Dendritic cell treated with granulocyte-macrophage colony-stimulating factor and Interleukin-4, amounts not matched to agents 40 ng/mL and 50 ng/mL, for 4 days (primary cell): Measurements from ENCODE around the gene LRP1.
"Not testable (repeated sequence)": the region's sequence is repeated elsewhere in the genome, so short reads cannot be mapped to it uniquely, and the experiment has no call there.

Source experiments
- H3K27ac Mint-ChIP-seq: one replicate; pipeline ENCODE4 v1.8.0; 2022; ENCODE audit warnings: mild to moderate bottlenecking, mixed read lengths
- H3K27me3 Mint-ChIP-seq: one replicate; pipeline ENCODE4 v1.8.0; 2022; ENCODE audit warnings: mild to moderate bottlenecking, mixed read lengths
- H3K36me3 Mint-ChIP-seq: one replicate; pipeline ENCODE4 v1.8.0; 2022; ENCODE audit warnings: low read depth, mixed read lengths
- H3K4me1 Mint-ChIP-seq: one replicate; pipeline ENCODE4 v1.8.0; 2022; ENCODE audit warnings: low read depth, mixed read lengths
- H3K4me3 Mint-ChIP-seq: one replicate; pipeline ENCODE4 v1.8.0; 2022; ENCODE audit warnings: mild to moderate bottlenecking, moderate library complexity, mixed read lengths
- H3K9me3 Mint-ChIP-seq: one replicate; pipeline ENCODE4 v1.8.0; 2022; ENCODE audit warnings: mixed read lengths
- intact Hi-C: fragments of 100-400 bp; cut with micrococcal nuclease; formaldehyde crosslinking; loops from one replicate; pipeline ENCODE4 v1.15.0; 2022

Gene LRP1

DNA sequence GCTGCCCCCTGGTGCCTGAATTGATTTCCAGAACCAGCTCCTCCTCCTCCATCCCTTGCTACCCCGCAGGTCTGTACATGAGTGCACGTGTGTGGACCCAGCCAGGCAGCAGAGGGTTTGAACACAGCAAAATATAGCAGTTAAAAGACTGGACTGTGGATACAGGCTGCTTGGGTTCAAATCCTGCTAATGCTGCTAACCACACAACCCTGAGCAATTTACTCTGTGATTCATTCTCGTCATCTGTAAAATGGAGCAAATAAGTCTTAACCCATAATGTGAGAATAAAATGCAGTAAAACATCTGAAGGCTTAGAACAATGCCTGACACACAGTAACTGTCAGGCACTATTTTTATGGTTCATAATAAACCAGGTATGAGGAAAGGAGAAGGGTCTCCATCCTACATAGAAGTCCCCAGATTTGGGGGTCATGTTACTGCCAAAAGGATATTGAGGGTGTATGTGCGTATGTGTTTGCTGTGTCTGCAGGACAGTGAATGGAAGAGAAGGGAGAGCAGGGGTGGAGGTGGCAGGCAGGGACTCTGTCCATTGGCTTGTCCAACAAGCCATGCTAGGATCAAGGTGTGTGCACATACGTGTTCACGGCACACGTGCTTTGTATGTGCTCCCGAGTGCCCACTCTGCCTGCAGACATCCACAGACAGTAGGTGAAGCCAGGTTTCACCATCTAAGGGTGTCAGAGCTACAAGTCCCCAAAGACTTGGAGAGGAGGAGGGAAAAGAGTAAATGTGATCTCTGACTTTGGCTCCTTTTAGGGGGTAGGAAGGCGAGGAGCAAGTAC, 15.6 kb upstream of the LRP1 start:
- H3K27ac Mint-ChIP-seq, result peak overlapping the region; percentile 95
- H3K27me3 Mint-ChIP-seq, result peaks cover 5% of the 10 kb centered on the region
- no peaks in the 10 kb centered on the region for H3K9me3 Mint-ChIP-seq
- H3K36me3 Mint-ChIP-seq, result peaks cover 38% of the 10 kb centered on the region
- intact Hi-C loops, result loop anchor here (1.0 to 5.0 kb wide), 3 partner anchors 19 to 105 kb away; partner anchors contain the start of gene ZBTB39
- peak overlapping the region; percentile 98 for H3K4me3 Mint-ChIP-seq
- peaks cover 61% of the 10 kb centered on the region for H3K4me1 Mint-ChIP-seq

GRCh38 chr12:57116580-57117281, 11.6 kb upstream of the LRP1 start:
- peaks cover 5% of the 10 kb centered on the region for H3K27me3 Mint-ChIP-seq
- intact Hi-C loops, result no loop called here
- no peaks in the 10 kb centered on the region for H3K9me3 Mint-ChIP-seq
- peak overlapping the region; percentile 33 for H3K27ac Mint-ChIP-seq
- H3K4me3 Mint-ChIP-seq, result no peak overlapping the region
- H3K4me1 Mint-ChIP-seq, result peaks cover 51% of the 10 kb centered on the region
- H3K36me3 Mint-ChIP-seq, result no peaks in the 10 kb centered on the region

GRCh38 chr12:57118711-57119271, 9.5 kb upstream of the LRP1 start:
- peak overlapping the region; percentile 91 for H3K27ac Mint-ChIP-seq
- H3K27me3 Mint-ChIP-seq, result peaks cover 5% of the 10 kb centered on the region
- H3K9me3 Mint-ChIP-seq, result peaks cover 4% of the 10 kb centered on the region
- H3K4me1 Mint-ChIP-seq, result peaks cover 33% of the 10 kb centered on the region
- H3K4me3 Mint-ChIP-seq, result no peak overlapping the region
- intact Hi-C loops, result loop anchor here (1.0 kb wide), 1 partner anchor 9 kb away; no protein-coding TSS in a partner anchor
- H3K36me3 Mint-ChIP-seq, result no peaks in the 10 kb centered on the region

DNA sequence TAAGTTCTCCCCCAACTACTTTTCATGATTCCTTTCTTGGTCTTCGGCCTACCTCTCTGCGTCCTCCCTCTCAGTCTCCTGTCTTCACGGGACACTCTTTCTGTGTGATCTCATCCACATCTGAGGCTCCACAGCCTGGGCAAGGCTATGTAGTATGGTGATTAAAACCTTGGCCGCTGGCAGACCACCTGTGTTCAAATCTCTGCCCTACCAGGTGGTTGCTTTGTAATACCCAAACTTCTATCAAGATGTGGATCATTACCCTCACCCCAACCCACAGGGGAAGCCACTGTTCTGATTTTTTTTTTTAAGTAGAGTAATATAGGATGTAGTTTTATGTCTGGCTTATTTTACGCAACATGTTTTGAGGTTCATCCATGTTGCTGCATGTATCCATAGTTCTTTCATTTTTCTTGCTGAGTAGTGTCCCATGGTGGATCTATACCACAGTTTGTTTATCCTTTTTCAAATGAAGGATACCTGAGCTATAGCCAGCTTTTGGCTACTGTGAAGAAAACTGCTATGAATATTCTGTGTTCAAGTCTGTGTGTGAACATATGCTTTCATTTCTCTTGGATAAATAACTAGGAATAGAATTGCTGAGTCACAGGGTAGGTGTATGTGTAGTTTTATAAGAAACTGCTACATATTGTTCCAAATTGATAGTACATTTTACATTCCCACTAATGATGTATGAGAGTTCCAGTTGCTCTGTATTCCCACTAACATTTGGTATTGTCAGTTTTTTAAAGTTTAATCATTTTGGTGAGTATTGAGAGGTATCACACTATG, 8.8 kb upstream of the LRP1 start:
- Mint-ChIP-seq H3K27ac (peak overlapping the region; percentile 91), H3K36me3 (no peaks in the 10 kb centered on the region), H3K4me3 (no peak overlapping the region), H3K27me3 (peaks cover 5% of the 10 kb centered on the region), H3K4me1 (peaks cover 33% of the 10 kb centered on the region), H3K9me3 (peaks cover 9% of the 10 kb centered on the region)
- intact Hi-C loops, result loop anchor here (1.0 kb wide), 1 partner anchor 8 kb away; no protein-coding TSS in a partner anchor

DNA sequence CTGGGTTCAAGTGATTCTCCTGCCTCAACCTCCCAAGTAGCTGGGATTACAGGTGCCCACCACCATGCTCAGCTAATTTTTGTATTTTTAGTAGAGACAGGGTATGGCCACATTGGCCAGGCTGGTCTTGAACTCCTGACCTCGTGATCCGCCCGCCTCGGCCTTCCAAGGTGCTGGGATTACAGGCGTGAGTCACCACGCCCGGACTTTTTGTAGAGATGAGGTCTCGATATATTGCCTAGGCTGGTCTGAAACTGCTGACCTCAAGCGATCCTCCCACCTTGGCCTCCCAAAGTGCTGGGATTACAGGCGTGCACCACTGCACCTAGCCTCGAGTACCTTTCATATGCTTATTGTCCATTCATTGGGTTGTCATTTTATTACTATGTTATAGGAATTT, 7.6 kb upstream of the LRP1 start:
- Mint-ChIP-seq H3K27me3 (peaks cover 12% of the 10 kb centered on the region), H3K4me1 (peaks cover 33% of the 10 kb centered on the region)
- H3K36me3 Mint-ChIP-seq, H3K27ac Mint-ChIP-seq, H3K9me3 Mint-ChIP-seq, intact Hi-C loops, H3K4me3 Mint-ChIP-seq: not testable (repeated sequence)

GRCh38 chr12:57123813-57124212, 4.5 kb upstream of the LRP1 start:
- H3K27ac Mint-ChIP-seq, result no peak overlapping the region
- H3K4me1 Mint-ChIP-seq, result peaks cover 19% of the 10 kb centered on the region
- intact Hi-C loops, result loop anchor here (2.0 kb wide), 2 partner anchors 51 to 59 kb away; no protein-coding TSS in a partner anchor
- H3K4me3 Mint-ChIP-seq, result no peak overlapping the region
- H3K27me3 Mint-ChIP-seq, result peaks cover 7% of the 10 kb centered on the region
- peaks cover 5% of the 10 kb centered on the region for H3K36me3 Mint-ChIP-seq
- peaks cover 9% of the 10 kb centered on the region for H3K9me3 Mint-ChIP-seq

- Mint-ChIP-seq H3K27ac (no peak overlapping the region), H3K4me1 (peaks cover 13% of the 10 kb centered on the region), H3K4me3 (no peak overlapping the region), H3K9me3 (peaks cover 9% of the 10 kb centered on the region), H3K27me3 (peaks cover 7% of the 10 kb centered on the region), H3K36me3 (peaks cover 9% of the 10 kb centered on the region)
- intact Hi-C loops, result loop anchor here (2.0 kb wide), 2 partner anchors 50 to 58 kb away; no protein-coding TSS in a partner anchor
These were observed 3.9 kb upstream of the LRP1 start for GRCh38 chr12:57124261-57124877.

- H3K36me3 Mint-ChIP-seq, result peaks cover 11% of the 10 kb centered on the region
- H3K9me3 Mint-ChIP-seq, result peaks cover 9% of the 10 kb centered on the region
- intact Hi-C loops, result no loop called here
- H3K27ac Mint-ChIP-seq, result no peak overlapping the region
- peaks cover 7% of the 10 kb centered on the region for H3K27me3 Mint-ChIP-seq
- H3K4me1 Mint-ChIP-seq, result peaks cover 26% of the 10 kb centered on the region
- H3K4me3 Mint-ChIP-seq, result no peak overlapping the region
These were observed 2.2 kb upstream of the LRP1 start for GRCh38 chr12:57126061-57126460.

DNA sequence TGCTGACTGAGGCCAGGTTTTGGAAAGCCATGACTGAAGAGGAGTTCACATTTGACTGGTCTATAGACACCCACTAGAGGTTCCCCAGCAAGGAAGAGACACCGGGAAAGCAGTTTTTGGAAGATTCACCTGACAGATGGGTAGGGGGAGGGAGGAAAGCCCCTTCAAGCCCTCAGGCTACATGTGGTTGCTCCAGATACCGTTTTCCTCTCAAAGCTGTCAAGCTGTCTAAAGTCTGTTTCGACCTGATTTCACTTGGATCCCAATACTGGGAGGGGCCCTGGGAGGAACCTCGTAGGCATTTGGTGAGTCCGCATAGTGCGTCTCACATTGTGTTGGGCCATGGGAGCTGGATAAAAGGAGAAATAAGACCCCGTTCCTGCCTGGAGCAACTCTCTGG, 1.7 kb upstream of the LRP1 start:
- H3K27me3 Mint-ChIP-seq, result peaks cover 7% of the 10 kb centered on the region
- H3K27ac Mint-ChIP-seq, result peak overlapping the region; percentile 65
- peaks cover 31% of the 10 kb centered on the region for H3K4me1 Mint-ChIP-seq
- intact Hi-C loops, result no loop called here
- peaks cover 16% of the 10 kb centered on the region for H3K36me3 Mint-ChIP-seq
- peaks cover 9% of the 10 kb centered on the region for H3K9me3 Mint-ChIP-seq
- H3K4me3 Mint-ChIP-seq, result no peak overlapping the region

- Mint-ChIP-seq H3K4me1 (peaks cover 37% of the 10 kb centered on the region), H3K27me3 (peaks cover 7% of the 10 kb centered on the region), H3K36me3 (peaks cover 22% of the 10 kb centered on the region), H3K4me3 (peak overlapping the region; percentile 84), H3K27ac (peak overlapping the region; percentile 65), H3K9me3 (peaks cover 9% of the 10 kb centered on the region)
- intact Hi-C loops, result loop anchor here (1.0 kb wide), 1 partner anchor 8 kb away; no protein-coding TSS in a partner anchor
These were observed 1.1 kb upstream of the LRP1 start for GRCh38 chr12:57127101-57127725.

DNA sequence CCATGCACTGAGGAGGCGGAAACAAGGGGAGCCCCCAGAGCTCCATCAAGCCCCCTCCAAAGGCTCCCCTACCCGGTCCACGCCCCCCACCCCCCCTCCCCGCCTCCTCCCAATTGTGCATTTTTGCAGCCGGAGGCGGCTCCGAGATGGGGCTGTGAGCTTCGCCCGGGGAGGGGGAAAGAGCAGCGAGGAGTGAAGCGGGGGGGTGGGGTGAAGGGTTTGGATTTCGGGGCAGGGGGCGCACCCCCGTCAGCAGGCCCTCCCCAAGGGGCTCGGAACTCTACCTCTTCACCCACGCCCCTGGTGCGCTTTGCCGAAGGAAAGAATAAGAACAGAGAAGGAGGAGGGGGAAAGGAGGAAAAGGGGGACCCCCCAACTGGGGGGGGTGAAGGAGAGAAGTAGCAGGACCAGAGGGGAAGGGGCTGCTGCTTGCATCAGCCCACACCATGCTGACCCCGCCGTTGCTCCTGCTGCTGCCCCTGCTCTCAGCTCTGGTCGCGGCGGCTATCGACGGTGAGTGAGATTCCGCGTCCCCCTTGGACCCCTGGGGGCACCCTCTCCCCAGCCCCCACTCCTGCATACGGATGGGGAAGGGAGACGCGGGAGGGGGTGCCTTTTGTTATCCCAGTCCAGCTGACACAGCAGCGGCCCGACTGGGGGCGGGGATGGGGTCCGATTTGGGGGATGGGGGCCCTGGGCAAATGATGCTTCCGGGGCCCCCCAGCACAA, 400 bp downstream of the LRP1 start:
- H3K27me3 Mint-ChIP-seq, result peaks cover 7% of the 10 kb centered on the region
- peaks cover 52% of the 10 kb centered on the region for H3K4me1 Mint-ChIP-seq
- H3K4me3 Mint-ChIP-seq, result peak overlapping the region; percentile 84
- peak overlapping the region; percentile 65 for H3K27ac Mint-ChIP-seq
- intact Hi-C loops, result no loop called here
- peaks cover 5% of the 10 kb centered on the region for H3K9me3 Mint-ChIP-seq
- peaks cover 37% of the 10 kb centered on the region for H3K36me3 Mint-ChIP-seq

DNA sequence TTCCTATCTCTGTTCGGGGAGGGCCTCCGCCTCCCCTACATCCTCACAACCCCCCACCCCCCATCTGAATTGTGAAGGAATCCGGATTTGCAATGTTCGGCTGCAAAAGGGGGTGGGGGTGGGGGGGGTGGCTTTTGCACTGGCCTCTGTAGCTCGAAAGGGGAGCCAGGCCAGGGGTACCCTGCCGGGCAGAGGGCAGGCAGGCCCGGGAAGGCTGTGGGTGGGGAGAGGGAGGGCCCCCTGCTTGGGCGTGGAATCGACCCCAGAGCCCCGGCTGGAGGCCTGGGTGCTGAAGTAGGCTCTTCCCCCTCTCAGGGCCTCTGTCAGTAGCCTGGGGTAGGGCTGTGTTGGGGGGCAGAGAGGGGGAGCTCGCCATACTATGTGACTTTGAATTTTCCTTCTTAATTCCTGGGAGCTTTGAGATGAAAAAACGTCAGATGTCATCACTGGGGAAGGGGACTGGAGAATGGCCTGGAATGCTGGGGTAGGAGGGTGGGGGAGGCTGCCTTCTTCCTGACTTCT, 1.1 kb downstream of the LRP1 start:
- Mint-ChIP-seq H3K4me3 (peak overlapping the region; percentile 84), H3K4me1 (peaks cover 59% of the 10 kb centered on the region), H3K27me3 (peaks cover 7% of the 10 kb centered on the region), H3K27ac (peak overlapping the region; percentile 65), H3K36me3 (peaks cover 44% of the 10 kb centered on the region), H3K9me3 (no peaks in the 10 kb centered on the region)
- intact Hi-C loops, result no loop called here
